Raji (cell line): ENCODE results near the gene KIF17.

Experiments
- POLR2A ChIP-seq: IDR thresholded peaks from 2 replicates; pipeline ENCODE4 v1.6.1; 2011; ENCODE audit warnings: low read depth, low read length, control low read depth; ENCODE audit not compliant: insufficient read depth

The KIF17 gene

GRCh38 chr1:20720631-20721091 lies 2.9 kb upstream of the KIF17 start:
- no peak for TF ChIP-seq POLR2A

DNA sequence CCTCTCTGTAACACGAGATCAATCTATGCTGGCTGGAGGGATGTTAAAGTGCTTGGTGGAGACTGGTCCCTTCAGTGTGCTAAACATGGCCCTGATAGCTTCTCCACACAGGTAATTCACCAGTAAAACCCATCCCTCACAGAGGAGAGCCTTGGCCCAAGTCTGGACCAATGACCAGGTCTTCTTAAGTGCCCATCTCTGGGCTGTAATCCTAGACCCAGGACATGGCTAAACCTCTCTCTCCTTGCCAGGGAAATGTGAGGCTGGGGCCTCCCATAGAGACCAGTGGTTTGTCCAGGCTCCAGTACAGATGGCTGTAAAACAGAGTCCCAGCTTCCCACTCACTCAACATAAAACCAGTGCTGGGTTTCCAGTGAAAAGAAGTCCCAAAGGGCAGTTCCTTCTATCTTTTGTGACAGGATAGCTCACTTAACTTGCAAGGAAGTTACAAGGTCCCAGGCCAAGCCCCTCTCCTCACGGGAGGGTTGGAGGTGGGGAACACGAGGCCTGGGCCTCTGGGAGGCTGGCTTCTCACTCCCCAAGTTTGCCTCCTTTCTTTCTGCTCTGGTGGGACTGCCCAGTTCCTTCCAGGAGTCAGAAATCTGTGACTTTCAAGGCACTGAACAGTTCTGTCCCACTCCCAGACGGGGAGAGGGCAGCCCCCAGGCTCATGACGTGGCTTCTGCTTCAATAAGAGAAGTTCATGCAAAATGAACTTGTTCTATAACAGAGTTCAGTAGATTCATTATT lies 2.2 kb upstream of the KIF17 start:
- TF ChIP-seq POLR2A, result no peak

GRCh38 chr1:20719261-20719660 lies 1.5 kb upstream of the KIF17 start:
- no peak for TF ChIP-seq POLR2A

- no peak for TF ChIP-seq POLR2A
Observed at GRCh38 chr1:20716232-20716631, 1.6 kb downstream of the KIF17 start.

- TF ChIP-seq POLR2A, result no peak
Observed at GRCh38 chr1:20715406-20715805, 2.4 kb downstream of the KIF17 start.

- no peak for TF ChIP-seq POLR2A
Observed at GRCh38 chr1:20713440-20713839, 4.4 kb downstream of the KIF17 start.

- TF ChIP-seq POLR2A, result no peak
Observed at GRCh38 chr1:20712215-20712577, 5.6 kb downstream of the KIF17 start.

DNA sequence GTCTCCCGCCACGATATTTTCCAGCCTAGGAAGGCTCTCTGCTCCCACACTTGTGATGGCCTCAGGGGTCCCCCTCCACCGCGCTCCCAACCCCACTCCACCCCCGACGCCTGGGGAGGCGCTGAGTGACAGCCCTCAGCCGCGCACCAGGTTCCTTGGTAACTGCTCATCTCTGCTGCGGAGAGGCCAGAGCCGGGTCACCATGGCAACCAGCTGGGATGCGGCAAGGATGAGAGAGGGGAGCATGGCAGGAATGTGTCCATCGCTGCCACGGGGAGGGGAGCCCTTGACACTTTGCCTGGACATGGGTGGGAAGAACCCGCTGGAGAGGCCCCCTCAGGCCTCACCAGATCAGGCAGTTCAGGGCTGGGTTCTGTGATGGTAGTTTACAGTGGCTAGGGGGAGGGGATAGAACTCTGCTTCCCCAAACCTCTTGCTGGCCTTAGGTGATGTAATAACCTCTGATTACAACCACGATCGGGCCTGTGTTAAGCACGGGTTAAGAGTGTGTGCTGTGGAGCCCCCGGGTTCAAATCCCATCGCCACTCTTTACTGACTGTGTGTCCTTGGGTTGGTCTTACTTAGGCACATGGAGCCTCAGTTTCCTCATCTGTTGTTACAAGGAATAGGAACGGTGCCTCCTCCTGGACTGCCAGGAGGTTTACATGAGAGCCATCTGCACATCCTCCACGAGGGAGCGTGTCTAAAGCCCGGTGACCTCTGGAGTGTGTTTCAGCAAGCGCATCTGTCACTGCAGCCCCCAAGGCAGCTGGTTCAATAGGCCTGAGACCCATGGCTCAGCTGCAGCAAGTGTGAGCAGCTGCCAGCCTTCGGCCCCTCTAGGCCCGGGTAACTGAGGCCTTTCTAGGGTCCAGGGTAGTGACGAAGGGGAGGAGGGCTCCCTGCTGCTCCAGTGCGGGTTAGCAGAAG lies 6.3 kb downstream of the KIF17 start:
- TF ChIP-seq POLR2A, result no peak

DNA sequence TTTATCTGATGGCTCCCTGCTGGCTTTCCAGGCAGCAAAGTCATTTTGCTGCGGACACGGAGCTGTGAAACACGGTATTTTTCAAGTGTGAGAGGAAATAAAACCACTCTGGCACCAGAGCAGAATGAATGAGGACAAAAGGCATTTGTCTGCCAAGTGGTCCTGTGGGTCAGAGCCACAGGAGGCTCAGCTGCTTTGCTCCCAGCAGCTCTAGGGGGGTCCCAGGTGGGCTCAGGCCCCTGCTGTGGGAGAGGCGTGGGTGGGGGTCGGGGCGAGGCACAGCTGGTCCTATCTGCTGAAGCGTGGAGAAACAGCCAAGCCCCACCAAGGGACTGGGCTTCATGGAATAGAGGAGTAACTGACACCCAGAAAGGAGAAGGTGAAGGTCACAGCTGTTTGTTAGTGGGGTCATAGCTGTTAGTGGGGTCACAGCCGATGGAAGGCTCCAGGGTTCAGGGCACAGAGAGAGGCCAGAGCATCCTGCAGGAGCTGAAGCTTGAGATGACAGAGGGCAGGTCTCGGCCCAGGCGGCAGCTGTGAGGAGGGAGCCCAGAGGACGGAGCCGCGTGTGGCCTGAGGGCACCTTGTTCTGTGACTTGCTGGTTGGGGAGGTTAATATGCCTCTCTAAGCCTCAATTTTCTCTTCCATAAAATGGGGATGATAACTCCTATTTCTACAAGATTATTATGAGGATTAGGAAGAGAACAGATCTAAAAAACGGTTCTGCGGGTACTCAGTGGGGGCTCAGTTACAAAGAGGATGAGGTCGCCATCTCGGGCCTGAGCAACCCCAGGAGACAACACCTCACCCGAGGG lies 7.1 kb downstream of the KIF17 start:
- no peak for TF ChIP-seq POLR2A

- TF ChIP-seq POLR2A, result no peak
Observed at GRCh38 chr1:20709868-20710267, 7.9 kb downstream of the KIF17 start.

DNA sequence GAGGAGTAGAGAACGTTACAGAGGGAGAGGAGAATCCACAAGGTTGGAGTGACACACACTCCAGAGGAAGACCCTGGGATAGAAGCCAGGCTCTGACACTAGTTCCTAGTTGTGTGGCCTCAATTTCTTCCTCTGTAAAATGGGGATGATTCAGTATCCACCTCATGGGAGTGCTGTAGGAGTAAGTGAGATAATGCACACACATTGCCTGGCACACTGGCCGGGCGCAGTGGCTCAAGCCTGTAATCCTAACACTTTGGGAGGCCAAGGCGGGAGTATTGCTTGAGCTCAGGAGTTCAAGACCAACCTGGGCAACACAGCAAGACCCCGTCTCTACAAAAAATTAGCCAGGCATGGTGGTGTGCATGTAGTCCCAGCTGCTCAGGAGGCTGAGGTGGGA lies 8.9 kb downstream of the KIF17 start:
- no peak for TF ChIP-seq POLR2A

GRCh38 chr1:20708057-20708456 lies 9.8 kb downstream of the KIF17 start:
- TF ChIP-seq POLR2A, result no peak

DNA sequence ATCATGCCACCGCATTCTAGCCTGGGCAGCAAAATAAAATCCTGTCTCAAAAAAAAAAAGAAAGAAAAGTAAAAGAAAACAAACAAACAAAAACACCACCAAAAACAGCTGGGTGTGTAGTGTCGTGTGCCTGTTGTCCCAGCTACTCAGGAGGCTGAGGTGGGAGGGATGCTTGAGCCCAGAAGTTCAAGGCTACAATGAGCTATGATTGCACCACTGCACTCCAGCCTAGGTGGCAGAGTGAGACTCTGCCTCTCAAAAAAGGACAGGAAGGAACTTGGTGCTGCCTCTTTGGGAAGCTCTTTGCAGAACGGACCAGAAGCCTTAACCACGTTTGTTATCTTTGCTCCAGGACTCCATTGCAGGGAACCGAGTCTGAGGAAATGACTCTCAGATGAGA lies 11.0 kb downstream of the KIF17 start:
- no peak for TF ChIP-seq POLR2A

DNA sequence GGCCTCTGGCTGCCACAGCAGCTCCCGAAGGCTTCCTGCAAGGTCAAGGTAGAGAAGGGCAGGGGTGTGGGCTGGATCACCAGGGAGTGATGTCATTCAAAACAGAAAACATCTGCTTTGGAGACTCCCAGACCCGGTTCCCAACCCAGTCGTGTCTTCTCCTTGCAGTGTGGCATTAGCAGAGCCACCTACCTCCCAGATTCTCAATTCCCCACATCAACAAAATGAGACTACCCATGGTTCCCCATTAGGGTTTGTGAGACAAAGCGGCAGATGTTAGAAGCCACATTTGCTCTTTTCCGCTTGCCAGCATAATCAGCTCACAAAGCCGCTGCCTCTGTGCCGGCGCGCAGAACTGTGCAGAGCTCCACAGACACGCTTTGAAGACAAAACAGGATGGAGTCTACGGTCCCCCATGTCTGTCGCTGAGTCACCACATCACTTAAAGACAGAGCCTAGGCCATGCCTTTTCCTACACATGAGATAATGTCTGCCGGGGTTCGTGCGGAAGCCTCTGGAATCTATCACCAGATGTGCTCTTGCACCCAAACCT lies 12.5 kb downstream of the KIF17 start:
- TF ChIP-seq POLR2A, result no peak
